ENCODE data around the gene COL12A1. TPM values are rescaled to one million over a fixed set of nuclear protein-coding genes. Genes with fewer than 3 reads are reported as not detected.

COL12A1 gene
- total and polyA plus RNA-seq, 2 experiments from 2014 or later: 0.39 to 6.3 TPM

DNA sequence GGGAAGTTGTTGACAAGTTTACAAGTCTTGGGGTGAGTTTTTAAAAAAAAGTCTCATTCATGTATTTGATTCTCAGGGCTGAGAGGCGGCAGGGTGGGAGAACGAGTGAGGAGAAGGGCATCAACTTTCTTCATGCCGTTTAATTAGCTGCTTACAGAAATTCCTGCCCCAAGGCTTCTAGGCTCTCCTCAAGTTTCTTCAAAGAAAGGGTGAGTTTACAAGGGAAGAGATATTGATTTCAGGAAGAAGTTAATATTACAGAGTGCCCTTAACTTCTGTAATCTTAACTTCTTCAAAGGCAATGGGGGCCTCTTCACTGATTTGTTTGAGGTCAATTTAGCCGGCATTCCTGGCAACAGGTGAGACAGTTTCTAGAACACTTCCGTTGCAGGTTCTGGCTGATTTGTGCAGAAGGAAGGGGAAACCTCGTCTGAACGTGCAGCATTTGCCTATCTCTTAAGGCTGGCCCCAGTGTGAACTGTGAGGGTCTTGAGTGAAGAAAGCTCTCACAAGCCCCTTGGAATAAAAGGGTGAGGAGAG is 3.4 kb upstream of the COL12A1 start:
- peaks cover 47% of the 10 kb centered on the region for H3K4me1 ChIP-seq (ENCODE audit: insufficient read depth)
- no peak overlapping the region for H3K27ac Mint-ChIP-seq
- H3F3A ChIP-seq (replicated peaks; ENCODE audit: low read depth): no peaks in the 10 kb centered on the region; the same call in 1 of the 2 replicates
- H3K4me3 ChIP-seq: no peak overlapping the region
- H3K9me3 Mint-ChIP-seq: no peaks in the 10 kb centered on the region; the same call in 2 of the 3 replicates
- DNase-seq (ENCODE audit: low spot score) (no peak), ATAC-seq (no peak)
- H2AFZ ChIP-seq: 0 out of 2 replicates have a peak overlapping the region, but pooled peaks have one; percentile 30
- peaks cover 57% of the 10 kb centered on the region for H3K4me1 Mint-ChIP-seq
- no peak overlapping the region for H3K27ac ChIP-seq (ENCODE audit: low read depth)
- no peak for TF ChIP-seq ZNF331 (CRISPR knock-in tag; IDR thresholded peaks at IDR 0.05; ENCODE audit: low read depth)
- TF ChIP-seq STAT1 (IDR thresholded peaks at IDR 0.05; ENCODE audit: unreplicated experiment): no peak
- no peak for TF ChIP-seq POLR2AphosphoS5 (IDR thresholded peaks at IDR 0.05; ENCODE audit: low read depth)
- TF ChIP-seq NANOG (IDR thresholded peaks at IDR 0.05; ENCODE audit: borderline replicate concordance): no peak
- no peak for TF ChIP-seq JUNB (IDR thresholded peaks at IDR 0.05; ENCODE audit: unreplicated experiment)
- TF ChIP-seq EZH2phosphoT487 (IDR thresholded peaks at IDR 0.05; ENCODE audit: unreplicated experiment): no peak
- no peak for TF ChIP-seq REST (IDR thresholded peaks at IDR 0.05; ENCODE audit: unreplicated experiment)
- no peak for TF ChIP-seq CREB1 (CRISPR knock-in tag; IDR thresholded peaks at IDR 0.05; ENCODE audit: low read depth)
- TF ChIP-seq EZH2 (IDR thresholded peaks at IDR 0.05; ENCODE audit: low read depth, unreplicated experiment): no peak
- TF ChIP-seq ETS1 (IDR thresholded peaks at IDR 0.05): no peak
- TF ChIP-seq, protein P1, sequence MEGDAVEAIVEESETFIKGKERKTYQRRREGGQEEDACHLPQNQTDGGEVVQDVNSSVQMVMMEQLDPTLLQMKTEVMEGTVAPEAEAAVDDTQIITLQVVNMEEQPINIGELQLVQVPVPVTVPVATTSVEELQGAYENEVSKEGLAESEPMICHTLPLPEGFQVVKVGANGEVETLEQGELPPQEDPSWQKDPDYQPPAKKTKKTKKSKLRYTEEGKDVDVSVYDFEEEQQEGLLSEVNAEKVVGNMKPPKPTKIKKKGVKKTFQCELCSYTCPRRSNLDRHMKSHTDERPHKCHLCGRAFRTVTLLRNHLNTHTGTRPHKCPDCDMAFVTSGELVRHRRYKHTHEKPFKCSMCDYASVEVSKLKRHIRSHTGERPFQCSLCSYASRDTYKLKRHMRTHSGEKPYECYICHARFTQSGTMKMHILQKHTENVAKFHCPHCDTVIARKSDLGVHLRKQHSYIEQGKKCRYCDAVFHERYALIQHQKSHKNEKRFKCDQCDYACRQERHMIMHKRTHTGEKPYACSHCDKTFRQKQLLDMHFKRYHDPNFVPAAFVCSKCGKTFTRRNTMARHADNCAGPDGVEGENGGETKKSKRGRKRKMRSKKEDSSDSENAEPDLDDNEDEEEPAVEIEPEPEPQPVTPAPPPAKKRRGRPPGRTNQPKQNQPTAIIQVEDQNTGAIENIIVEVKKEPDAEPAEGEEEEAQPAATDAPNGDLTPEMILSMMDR (conservative IDR thresholded peaks at IDR 0.05; ENCODE audit: low read depth in 2 of 2): no peak
- TF ChIP-seq, protein P2, sequence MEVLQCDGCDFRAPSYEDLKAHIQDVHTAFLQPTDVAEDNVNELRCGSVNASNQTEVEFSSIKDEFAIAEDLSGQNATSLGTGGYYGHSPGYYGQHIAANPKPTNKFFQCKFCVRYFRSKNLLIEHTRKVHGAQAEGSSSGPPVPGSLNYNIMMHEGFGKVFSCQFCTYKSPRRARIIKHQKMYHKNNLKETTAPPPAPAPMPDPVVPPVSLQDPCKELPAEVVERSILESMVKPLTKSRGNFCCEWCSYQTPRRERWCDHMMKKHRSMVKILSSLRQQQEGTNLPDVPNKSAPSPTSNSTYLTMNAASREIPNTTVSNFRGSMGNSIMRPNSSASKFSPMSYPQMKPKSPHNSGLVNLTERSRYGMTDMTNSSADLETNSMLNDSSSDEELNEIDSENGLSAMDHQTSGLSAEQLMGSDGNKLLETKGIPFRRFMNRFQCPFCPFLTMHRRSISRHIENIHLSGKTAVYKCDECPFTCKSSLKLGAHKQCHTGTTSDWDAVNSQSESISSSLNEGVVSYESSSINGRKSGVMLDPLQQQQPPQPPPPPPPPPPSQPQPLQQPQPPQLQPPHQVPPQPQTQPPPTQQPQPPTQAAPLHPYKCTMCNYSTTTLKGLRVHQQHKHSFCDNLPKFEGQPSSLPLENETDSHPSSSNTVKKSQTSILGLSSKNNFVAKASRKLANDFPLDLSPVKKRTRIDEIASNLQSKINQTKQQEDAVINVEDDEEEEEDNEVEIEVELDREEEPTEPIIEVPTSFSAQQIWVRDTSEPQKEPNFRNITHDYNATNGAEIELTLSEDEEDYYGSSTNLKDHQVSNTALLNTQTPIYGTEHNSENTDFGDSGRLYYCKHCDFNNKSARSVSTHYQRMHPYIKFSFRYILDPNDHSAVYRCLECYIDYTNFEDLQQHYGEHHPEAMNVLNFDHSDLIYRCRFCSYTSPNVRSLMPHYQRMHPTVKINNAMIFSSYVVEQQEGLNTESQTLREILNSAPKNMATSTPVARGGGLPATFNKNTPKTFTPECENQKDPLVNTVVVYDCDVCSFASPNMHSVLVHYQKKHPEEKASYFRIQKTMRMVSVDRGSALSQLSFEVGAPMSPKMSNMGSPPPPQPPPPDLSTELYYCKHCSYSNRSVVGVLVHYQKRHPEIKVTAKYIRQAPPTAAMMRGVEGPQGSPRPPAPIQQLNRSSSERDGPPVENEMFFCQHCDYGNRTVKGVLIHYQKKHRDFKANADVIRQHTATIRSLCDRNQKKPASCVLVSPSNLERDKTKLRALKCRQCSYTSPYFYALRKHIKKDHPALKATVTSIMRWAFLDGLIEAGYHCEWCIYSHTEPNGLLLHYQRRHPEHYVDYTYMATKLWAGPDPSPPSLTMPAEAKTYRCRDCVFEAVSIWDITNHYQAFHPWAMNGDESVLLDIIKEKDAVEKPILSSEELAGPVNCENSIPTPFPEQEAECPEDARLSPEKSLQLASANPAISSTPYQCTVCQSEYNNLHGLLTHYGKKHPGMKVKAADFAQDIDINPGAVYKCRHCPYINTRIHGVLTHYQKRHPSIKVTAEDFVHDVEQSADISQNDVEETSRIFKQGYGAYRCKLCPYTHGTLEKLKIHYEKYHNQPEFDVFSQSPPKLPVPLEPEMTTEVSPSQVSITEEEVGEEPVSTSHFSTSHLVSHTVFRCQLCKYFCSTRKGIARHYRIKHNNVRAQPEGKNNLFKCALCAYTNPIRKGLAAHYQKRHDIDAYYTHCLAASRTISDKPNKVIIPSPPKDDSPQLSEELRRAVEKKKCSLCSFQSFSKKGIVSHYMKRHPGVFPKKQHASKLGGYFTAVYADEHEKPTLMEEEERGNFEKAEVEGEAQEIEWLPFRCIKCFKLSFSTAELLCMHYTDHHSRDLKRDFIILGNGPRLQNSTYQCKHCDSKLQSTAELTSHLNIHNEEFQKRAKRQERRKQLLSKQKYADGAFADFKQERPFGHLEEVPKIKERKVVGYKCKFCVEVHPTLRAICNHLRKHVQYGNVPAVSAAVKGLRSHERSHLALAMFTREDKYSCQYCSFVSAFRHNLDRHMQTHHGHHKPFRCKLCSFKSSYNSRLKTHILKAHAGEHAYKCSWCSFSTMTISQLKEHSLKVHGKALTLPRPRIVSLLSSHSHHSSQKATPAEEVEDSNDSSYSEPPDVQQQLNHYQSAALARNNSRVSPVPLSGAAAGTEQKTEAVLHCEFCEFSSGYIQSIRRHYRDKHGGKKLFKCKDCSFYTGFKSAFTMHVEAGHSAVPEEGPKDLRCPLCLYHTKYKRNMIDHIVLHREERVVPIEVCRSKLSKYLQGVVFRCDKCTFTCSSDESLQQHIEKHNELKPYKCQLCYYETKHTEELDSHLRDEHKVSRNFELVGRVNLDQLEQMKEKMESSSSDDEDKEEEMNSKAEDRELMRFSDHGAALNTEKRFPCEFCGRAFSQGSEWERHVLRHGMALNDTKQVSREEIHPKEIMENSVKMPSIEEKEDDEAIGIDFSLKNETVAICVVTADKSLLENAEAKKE (CRISPR knock-in tag; IDR thresholded peaks at IDR 0.05): no peak
- H3K36me3 ChIP-seq (ENCODE audit: insufficient read depth): no peaks in the 10 kb centered on the region
- H3K4me3 Mint-ChIP-seq: peak overlapping the region; percentile 78; the same call in 2 of the 3 replicates
- H3K9me2 ChIP-seq (ENCODE audit: insufficient read depth): no peaks in the 10 kb centered on the region; the same call in 1 of the 2 replicates
- H3K36me3 Mint-ChIP-seq (ENCODE audit: low read depth): no peaks in the 10 kb centered on the region
- no peak overlapping the region for H3K4me2 ChIP-seq
- peaks cover 54% of the 10 kb centered on the region for H3K27me3 ChIP-seq (ENCODE audit: insufficient read depth)
- H3K27me3 Mint-ChIP-seq (ENCODE audit: insufficient read depth, low read depth, poor library complexity): peaks cover 49% of the 10 kb centered on the region
- H4K20me1 ChIP-seq (replicated peaks; ENCODE audit: insufficient read depth): no peaks in the 10 kb centered on the region
- H3K79me2 ChIP-seq (replicated peaks; ENCODE audit: insufficient read depth): no peaks in the 10 kb centered on the region
